22Rv1 (cell line): ENCODE results near the gene POLR2L.

ENCODE experiments used
- H3K27ac ChIP-seq: fragments of 450-650 bp; 2 replicates; pipeline ENCODE4 v1.5.1; 2017
- ZFX ChIP-seq: fragments of 450-650 bp; IDR thresholded peaks from 2 replicates; pipeline ENCODE4 v1.6.1; 2017; ENCODE audit warnings: antibody characterized with exemption, borderline replicate concordance
- TF ChIP-seq, protein P1 (sequence below): fragments of 450-650 bp; IDR thresholded peaks from 2 replicates; pipeline ENCODE4 v1.5.1; 2017; ENCODE audit warnings: mild to moderate bottlenecking

The POLR2L gene

DNA sequence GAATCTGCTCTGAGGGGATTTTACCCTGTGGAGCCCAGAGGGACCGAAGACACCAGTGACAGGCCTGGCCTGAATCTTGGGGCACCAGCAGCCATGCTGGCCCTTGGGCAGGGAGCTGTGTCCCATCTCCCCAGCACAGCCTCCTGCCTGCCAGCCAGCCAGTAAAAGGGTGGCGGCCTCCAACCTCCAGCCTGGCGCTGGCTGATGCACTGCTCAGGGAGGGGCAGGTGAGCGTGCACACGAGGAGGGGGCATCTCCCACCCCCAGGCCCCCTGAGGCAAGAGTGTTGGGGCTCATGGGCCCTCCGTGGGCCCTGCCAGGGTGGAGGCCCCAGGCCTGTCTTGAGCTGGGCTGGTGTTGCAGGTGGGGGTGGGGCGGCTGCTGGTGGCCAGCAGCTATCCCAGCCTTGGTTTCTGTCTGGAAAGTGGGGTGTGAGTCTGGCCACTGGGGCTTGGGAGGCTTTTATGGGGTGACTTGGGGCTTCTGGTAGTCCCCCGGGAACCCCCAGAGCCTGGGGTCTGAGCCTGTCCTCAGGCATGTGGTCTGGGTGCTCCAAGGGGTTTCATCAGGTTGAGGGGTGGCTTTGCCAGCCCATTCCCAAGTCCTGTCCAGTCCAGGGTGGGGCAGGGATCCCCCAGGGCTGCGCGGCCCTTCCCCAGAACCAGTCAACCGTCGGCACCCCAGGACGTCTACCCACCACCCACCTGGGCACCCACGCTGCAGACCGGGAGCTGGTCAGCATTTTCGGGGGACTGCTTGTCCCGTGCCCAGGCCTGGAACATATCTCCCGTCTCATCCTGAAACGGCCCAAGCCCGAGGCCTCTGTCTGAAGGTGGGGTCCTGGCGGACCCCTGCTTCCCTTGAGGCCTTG is 18.1 kb upstream of the POLR2L start:
- TF ChIP-seq, protein P1, sequence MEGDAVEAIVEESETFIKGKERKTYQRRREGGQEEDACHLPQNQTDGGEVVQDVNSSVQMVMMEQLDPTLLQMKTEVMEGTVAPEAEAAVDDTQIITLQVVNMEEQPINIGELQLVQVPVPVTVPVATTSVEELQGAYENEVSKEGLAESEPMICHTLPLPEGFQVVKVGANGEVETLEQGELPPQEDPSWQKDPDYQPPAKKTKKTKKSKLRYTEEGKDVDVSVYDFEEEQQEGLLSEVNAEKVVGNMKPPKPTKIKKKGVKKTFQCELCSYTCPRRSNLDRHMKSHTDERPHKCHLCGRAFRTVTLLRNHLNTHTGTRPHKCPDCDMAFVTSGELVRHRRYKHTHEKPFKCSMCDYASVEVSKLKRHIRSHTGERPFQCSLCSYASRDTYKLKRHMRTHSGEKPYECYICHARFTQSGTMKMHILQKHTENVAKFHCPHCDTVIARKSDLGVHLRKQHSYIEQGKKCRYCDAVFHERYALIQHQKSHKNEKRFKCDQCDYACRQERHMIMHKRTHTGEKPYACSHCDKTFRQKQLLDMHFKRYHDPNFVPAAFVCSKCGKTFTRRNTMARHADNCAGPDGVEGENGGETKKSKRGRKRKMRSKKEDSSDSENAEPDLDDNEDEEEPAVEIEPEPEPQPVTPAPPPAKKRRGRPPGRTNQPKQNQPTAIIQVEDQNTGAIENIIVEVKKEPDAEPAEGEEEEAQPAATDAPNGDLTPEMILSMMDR = no peak
- no peak for TF ChIP-seq ZFX
- H3K27ac ChIP-seq = peak overlapping the region; percentile 71

- TF ChIP-seq, protein P1 = no peak
- no peak for TF ChIP-seq ZFX
- peak overlapping the region; percentile 71 for H3K27ac ChIP-seq
These were observed 17.2 kb upstream of the POLR2L start for GRCh38 chr11:859394-860131.

- TF ChIP-seq ZFX = no peak
- TF ChIP-seq, protein P1 = no peak
These were observed 16.5 kb upstream of the POLR2L start for GRCh38 chr11:858762-859339.

DNA sequence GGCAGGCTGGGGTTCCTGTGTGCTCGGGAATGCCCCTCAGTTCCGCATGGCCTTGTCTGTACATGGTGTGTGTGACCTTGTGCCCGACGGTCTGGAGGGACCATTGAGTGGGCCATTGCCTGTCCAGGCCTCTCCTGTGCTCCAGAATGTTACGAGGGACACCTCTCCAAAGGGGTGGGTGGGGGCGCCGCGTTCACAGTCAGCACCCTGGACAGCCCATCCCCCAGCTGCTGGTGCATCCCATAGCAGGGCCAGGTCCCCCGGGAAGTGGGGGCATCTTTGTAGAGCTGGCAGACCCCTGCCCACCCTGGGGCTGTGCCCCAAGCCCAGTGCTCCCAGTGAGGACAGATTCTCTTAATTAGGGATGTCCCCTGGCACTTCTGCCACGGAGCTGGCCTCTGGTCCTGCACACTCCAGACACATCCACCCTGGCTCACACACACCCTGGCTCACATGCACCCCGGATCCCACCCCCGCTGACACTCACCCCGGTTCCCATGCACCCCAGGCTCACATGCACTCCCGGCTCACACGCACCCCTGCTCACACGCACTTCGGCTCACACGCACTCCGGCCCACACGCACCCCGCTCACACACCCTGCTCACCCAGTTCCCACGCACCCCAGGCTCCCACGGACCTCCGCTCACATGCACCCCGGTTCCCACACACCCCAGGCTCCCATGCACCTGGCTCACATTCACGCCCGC is 15.9 kb upstream of the POLR2L start:
- 0 out of 2 replicates have a peak overlapping the region, but pooled peaks have one; percentile 25 for H3K27ac ChIP-seq

More at GRCh38 chr11:858762-859339, 16.5 kb upstream of the POLR2L start:
- H3K27ac ChIP-seq = no peak overlapping the region

DNA sequence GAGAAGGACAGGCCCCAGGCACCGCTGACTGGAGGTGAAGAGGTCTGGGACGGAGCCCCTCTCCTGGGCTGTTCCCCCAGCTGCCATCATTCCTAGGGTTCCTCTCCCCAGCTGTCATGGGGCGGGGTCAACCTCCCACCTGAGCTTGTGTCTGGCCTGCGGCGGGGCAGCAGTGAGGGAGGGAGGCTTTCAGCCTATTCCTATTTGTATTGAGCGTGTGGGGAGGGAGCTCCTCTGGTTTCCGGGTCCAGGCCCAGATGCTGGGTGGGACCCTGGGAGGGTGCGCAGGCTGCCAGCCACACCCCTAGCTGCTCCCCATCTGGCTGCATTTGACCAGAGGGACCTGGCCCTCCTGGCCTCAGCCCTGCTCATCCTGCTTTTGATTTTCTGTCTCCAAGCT is 14.1 kb upstream of the POLR2L start:
- no peak for TF ChIP-seq ZFX
- TF ChIP-seq, protein P1 = no peak

More for the DNA sequence above, 15.9 kb upstream of the POLR2L start:
- TF ChIP-seq, protein P1 = no peak
- no peak for TF ChIP-seq ZFX

DNA sequence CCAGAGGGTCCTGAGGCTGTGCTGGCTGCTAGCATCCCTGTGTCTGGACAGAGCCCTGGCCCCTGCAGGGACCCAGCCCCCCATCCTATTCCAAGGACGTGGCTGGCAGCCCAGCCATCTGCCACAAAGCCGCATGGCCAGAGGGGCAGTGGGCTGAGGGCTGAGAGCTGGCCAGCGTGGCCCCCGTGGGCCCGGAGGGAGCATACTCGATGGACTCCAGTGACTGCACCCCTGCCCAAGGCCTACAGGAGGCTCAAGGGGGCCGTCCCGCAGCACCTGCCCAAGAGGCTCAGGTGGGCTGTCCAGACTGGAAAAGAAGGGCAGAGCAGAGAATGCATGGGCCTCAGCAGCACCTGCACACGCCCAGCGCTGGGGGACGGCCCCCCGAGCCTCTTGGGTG is 13.5 kb upstream of the POLR2L start:
- TF ChIP-seq, protein P1 = no peak
- no peak for TF ChIP-seq ZFX
- H3K27ac ChIP-seq = no peak overlapping the region

More for the DNA sequence above, 14.1 kb upstream of the POLR2L start:
- H3K27ac ChIP-seq = peak overlapping the region; percentile 25; the same call in 1 of the 2 replicates
